GM12865 (cell line): ENCODE measurements around the gene EVI5.

Experiments used
- DNase-seq: peaks from one replicate; pipeline ENCODE4 v3.0.0; 2010; ENCODE audit warnings: low read depth
- H3K4me3 ChIP-seq: 2 replicates; pipeline ENCODE4 v1.5.1; 2011; ENCODE audit warnings: mild to moderate bottlenecking, low read depth, low read length, control low read depth
- CTCF ChIP-seq: IDR thresholded peaks from 2 replicates; pipeline ENCODE4 v1.5.1; 2011; ENCODE audit warnings: low read length, control low read depth, low read depth, inconsistent platforms; ENCODE audit not compliant: insufficient read depth; ENCODE audit errors: missing control alignments

EVI5 gene

GRCh38 chr1:92556350-92556749 is 228.6 kb downstream of the EVI5 start:
- DNase-seq, result no peak
- TF ChIP-seq CTCF, result no peak
- H3K4me3 ChIP-seq, result no peak overlapping the region

GRCh38 chr1:92554216-92554615 is 230.7 kb downstream of the EVI5 start:
- no peak for DNase-seq
- no peak for TF ChIP-seq CTCF
- no peak overlapping the region for H3K4me3 ChIP-seq

GRCh38 chr1:92551916-92552315 is 233.0 kb downstream of the EVI5 start:
- no peak for DNase-seq
- no peak overlapping the region for H3K4me3 ChIP-seq
- no peak for TF ChIP-seq CTCF

GRCh38 chr1:92544756-92545165 is 240.1 kb downstream of the EVI5 start:
- no peak for DNase-seq
- no peak for TF ChIP-seq CTCF

GRCh38 chr1:92543131-92544055 is 241.5 kb downstream of the EVI5 start:
- H3K4me3 ChIP-seq, result no peak overlapping the region
- TF ChIP-seq CTCF, result no peak
- no peak for DNase-seq

More at GRCh38 chr1:92544756-92545165, 240.1 kb downstream of the EVI5 start:
- H3K4me3 ChIP-seq, result no peak overlapping the region

GRCh38 chr1:92538413-92539061 is 246.4 kb downstream of the EVI5 start:
- no peak overlapping the region for H3K4me3 ChIP-seq
- DNase-seq, result peak; percentile 77

More at GRCh38 chr1:92538413-92539061, 246.4 kb downstream of the EVI5 start:
- TF ChIP-seq CTCF, result no peak
